HG02610 (cell line): Measurements from ENCODE around the gene PLPP1.
A peak's percentile ranks its signal among the peaks of the same experiment; 100 is the strongest.

Source experiments
- ATAC-seq: cut with Tn5 transposase; IDR thresholded peaks from one replicate; pipeline ENCODE4 v1.9.1; 2021; ENCODE audit warnings: mild to moderate bottlenecking, moderate library complexity; ENCODE audit not compliant: unreplicated experiment

Gene PLPP1

DNA sequence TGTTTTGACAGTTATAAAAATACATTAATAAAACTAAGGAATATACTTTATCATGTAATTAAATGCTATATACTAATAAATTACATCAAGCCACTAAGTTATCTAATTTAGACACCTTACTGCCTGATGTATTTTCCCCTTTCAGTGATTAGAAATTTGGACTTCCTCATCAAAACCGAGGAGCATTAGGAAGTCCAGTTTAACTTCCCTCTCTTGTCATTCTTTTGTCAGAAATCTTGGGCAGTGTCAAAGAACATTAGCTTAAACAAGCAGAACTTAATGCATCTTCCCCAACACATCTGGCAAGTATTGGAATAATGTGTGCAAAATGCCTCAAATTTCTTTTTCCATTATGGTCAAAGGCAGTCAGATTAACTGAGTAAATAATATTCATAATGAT, 81.6 kb downstream of the PLPP1 start:
- ATAC-seq: no peak

DNA sequence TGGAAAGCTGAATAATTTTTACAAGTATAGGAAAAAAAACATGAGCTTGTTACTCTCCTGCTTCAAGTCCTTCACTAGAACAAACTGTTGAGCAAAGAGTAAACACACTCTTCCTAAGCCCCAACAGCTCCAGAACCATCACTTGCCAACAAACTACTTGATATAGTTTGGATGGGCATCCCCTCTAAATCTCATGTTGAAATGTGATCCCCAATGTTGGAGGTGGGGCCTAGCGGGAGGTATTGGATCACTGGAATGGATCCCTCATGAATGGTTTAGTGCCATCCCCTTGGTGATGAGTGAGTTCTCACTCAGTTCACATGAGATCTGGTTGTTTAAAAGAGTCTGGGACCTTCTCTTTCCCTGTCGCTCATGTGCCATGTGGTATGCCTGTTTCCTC, 82.8 kb downstream of the PLPP1 start:
- ATAC-seq: no peak

DNA sequence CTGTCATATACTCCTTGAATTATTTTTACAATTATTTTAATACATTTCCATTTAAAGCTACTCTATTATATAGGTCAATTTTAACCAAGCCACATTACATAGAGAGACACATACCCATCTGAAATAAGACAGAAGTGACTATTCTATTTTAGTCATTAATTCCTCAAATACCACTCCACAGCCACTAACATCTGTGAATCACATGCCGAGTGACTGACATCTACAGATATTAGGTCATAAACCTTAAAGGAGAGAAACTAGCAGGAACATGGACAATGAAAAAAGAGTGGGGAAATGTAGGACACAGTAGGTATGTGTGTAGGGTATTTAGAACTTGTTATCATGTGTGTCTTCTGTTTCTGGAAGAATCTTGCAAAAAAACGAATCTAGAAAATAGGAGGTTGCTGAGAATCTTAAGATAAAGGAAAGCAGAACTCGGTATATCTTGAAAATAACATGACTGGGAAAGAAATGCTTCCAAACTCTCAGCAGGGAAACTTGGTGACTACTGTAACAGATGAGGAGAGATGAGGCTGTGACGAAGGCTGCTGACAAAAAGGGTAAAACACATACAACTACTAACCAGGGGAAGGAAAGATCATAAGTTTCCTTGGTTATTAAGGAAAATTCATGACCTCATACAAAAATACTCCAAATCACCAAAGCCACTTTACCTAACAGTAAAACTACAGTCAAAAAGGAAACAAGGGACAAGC, 84.6 kb downstream of the PLPP1 start:
- no peak for ATAC-seq

DNA sequence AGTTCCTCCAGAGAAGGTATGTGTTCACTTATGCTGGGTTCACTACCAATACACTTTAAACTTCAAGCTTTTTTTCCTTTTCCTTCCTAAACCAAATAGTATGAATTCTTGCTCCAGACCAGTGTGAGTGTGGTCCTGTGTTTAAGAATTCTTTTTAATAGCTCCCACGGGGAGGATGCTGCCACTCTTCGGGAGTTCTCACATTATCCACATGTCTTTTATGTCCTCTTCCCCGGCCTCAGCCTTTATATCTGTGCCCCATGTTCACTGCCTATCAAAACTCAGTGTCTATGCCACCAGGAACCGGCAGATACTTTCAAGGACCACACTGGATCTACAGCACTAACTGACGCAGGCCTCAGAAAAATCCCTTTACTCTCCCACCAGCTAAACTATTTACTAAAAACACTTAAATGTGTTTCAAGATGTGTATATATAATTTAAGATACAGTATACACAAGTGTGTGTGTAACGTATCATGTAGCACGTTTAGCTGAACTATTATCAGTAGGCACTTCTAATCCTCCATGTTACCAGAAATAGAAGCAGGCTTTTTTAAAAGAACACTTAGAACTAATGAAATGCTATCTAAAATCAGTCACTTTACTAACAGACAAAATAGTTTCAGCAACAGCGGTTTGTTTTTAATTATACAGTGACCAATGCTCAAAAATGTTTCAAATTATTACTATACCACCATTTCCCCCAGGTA, 88.0 kb downstream of the PLPP1 start:
- ATAC-seq: no peak

DNA sequence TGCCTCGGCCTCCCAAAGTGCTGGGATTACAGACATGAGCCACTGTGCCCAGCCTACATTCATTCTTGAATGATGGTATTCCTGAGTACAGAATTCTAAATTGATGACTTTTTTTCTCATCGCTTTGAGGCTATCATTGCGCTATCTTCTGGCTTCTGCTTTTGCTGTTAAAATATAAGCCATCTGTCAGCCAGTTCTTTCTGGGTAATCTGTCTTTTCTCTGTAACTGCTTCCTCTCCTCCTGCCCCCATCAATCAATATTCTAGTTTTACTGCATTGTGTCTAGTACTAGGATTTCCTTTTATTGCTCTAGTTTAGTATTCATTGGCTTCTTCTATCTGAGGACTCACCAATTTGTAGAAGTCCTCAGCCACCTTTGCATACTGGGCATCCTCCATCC, 89.0 kb downstream of the PLPP1 start:
- ATAC-seq: no peak

DNA sequence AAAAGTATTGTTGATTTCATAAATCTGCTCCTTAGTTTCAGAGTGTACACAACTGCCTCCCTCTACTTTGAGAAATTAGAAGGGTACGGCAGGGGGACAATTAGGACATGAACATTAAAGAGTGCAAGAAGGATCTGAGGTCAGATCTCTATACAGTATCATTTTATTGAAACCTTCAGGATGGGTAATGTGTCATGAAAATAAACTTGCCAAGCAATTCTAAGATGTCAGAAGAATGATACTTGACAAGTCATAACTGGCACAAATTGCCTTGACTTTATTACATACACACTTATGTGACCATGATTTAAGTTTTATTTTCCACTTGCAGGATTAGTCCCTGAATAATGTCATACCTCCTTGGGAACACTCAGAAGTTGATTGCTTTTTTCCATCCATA, 92.8 kb downstream of the PLPP1 start:
- ATAC-seq: no peak

DNA sequence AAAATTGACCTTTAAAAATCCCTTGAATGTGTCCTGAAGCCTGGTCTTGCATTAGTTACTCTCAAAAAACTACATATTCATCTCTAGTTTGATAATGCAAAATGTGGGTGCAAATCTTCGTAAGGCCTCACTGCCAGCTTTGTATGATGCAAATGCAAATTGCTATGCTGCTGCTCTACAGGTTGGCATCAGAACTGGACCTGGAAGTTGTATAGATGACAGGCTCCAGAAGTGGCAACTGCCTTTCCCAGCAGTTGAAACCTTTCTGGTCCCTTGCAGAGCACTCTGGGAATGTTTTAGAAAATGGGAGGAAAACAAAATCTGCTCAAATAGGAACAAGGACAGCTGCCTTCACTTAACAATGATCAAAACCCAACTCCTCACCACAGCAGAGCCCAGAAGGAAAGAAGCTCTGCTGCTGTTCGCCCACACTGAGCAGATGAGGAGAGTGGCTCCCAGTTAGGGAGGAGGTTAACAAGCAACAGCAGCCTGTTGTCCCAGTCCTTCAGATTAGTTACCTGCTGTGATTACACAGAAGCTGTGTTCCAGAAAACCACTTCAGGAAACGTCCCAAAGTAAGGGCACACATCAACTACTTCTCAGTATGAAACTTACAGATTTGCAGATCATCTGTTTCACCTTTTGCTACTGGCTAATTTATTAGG, 93.5 kb downstream of the PLPP1 start:
- no peak for ATAC-seq

DNA sequence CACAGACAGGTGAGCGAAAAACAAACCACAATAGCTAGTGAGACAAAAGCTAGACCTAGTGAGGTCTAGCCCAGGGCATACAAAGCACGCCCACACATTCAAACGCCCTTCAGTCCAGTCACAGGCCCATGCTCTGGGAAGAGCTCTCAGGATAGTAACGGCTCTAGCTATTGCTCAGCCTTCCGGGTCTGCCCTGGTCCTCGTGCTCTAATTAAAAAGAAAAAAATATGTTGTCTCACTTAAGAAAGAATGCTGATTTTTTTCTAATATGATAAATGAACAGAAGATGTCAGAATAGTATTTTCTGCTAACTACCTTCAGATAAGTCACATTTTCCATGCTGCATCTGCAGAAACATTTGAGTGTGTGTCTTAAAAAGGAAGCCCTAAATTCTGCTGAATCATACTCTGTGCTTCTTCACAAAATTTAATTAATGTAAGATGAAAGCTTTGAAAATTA, 94.5 kb downstream of the PLPP1 start:
- ATAC-seq: no peak

DNA sequence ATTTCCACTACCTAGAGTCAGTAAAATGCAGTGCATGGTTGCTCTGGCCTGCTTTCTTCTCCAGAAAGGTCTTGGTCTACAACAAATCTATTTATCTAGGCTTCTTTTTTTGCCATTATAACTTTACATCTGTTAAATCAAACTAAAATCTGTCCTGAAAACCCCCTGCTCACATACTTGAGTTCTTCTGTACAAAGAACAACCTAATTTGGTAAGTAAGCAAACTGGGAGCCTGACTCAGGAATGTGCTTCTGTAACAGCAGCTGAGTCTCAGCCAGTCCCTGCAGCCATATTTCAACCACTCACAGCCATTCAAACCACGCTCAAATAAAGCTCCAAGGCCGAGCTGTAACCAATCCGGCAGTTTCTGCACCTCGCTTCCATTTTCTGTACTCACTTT, 95.8 kb downstream of the PLPP1 start:
- ATAC-seq: no peak

DNA sequence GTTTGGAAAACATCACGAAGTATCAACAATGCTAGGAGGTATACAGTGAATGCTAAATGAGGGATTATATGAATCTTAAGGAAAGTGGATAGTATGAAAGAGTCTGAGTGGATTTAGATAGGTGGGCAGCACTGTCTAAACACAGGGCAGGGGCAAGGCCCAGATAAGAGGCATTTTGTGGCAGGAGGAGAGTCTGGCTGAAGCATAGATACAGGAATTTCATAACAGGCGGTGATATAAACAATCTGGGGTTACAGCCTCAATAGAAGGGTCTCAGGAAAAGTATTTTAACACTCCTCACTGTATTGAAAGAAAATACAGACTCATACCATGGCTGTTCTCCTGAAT, 96.9 kb downstream of the PLPP1 start:
- ATAC-seq: no peak

DNA sequence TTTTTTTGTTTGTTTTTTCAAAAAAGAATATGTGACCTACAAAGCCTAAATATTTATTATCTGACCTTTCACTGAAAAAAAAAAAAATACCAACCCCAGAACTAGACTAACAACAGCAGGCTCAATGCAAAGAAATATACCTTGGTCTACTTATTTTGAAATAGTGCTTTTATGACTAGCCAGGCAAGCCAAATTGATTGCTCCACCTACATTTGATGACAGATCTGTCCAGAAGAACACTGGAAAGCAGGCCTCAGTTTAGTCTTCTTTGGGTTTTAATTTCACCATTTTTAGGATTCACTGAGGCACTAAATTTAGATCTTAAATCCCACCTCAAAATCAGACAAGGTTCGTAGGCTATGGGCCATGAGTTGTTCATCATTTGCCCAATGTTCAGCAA, 97.3 kb downstream of the PLPP1 start:
- no peak for ATAC-seq

DNA sequence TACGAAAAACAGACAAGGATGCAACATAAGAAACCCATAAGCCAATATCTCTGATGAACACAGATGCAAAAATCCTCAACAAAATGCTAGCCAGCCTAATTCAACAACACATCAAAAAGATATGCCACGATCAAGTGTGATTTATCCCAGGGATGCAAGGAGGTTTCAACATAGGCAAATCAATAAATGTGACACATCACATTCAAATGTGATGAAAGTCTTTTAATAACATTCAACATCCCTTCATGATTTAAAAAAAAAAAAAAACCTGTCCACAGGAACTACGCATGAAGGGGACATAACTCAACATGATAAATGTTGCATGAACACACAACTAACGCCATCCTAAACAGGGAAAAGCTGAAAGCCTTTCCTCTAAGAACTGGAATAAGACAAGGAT, 102.2 kb downstream of the PLPP1 start:
- no peak for ATAC-seq

DNA sequence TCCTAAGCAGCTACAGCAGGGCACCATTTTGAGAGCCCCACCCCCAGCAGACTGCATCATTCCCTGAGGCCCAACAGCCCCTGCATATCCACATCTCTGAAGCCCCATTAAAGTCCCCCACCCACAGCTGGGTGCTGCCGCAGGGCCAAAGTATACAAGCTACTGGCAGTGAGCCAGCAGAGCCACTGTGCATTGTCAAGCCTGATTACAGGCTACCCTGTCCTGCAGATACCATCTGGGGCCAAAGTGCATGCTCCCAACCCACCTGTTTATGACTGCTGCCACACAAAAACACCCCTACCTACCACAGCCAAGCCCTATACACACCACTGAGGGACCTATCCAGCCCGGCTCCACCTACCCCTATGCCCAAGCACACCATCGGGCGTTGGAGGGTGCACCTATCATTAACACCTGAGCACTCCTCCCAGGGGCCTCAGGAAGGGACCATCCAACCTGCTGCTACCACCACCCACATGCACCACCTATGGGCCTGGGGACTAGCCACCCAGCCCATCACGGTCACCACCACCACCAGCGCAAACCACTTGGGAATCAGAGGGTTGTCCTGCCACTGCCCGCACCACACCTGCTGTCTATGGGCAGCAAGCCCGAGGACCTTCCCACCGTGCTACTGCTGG, 105.0 kb downstream of the PLPP1 start:
- ATAC-seq: no peak

DNA sequence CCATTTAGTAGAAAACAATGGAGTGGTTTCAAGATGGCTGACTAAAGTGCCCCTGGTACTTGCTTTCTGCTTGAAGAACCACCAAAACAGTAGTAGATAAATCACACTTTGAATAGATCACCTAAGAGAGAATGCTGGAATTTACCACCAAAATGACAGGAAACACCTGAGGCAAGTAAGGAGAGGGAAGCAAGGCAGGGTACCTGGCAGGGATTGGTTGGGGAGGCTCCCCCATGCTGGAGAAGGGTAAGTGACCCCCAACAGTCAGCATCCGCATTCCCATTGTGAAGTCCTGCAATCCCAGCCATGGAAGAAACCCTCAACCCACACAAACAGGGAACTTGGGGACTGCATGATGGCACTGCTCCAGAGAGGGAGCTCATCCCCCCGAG, 105.5 kb downstream of the PLPP1 start:
- no peak for ATAC-seq

DNA sequence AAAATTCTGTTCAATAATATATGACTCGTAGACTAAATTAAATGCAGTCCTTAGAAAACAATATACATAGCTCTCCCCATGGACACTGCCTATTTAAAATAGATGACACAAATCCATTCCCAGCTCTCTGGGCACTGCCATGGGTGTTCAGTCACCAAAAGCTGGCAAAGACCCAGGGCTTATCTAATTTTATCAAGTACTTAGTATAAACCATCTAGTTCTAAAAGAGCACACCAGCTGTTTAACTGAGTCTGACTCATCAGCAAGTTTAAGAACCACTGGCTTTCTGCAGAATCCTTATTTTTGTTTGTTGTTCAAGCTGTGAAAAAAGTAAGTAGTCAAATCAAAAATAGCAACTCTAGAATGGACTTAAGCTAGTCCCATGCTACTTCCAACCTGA, 107.6 kb downstream of the PLPP1 start:
- ATAC-seq: no peak

DNA sequence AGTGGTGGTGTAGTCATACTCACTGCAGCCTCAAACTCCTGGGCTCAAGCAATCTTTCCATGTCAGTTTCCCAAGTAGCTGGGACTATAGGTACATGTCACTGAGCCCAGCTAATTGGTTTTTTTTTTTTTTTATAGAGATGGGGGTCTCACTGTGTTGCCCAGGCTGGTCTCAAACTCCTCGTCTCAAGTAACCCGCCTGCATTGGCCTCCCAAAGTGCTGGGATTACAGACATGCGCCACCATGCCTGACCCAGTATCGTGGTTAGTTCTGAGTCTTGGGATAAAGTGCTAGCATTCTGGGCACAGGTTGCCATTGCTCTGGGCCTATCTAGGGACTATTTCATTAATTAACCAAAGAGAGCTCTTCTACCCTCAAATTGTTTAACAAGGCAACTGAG, 108.3 kb downstream of the PLPP1 start:
- no peak for ATAC-seq

DNA sequence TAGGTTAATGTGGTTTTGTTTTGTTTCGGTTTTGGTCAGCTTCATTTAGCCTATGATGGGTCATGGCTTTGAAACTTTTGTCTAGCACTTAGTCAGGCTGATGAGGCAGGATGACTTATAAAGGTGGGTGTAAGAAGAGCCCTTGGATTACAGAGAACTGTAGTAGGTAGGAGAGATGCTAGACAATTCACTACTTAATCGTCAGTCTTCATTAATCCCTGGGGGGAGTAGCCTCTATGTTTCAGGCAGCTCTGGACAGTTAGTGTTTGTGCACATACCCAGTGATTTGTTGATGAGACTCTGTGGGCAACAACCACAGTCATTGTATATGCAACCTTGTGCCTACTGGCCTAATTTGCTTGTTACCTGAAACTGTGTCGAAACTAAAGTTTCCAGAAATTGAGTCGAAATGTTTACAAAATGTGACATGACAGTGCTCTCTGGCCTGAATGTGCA, 113.7 kb downstream of the PLPP1 start:
- peak; percentile 97 for ATAC-seq

DNA sequence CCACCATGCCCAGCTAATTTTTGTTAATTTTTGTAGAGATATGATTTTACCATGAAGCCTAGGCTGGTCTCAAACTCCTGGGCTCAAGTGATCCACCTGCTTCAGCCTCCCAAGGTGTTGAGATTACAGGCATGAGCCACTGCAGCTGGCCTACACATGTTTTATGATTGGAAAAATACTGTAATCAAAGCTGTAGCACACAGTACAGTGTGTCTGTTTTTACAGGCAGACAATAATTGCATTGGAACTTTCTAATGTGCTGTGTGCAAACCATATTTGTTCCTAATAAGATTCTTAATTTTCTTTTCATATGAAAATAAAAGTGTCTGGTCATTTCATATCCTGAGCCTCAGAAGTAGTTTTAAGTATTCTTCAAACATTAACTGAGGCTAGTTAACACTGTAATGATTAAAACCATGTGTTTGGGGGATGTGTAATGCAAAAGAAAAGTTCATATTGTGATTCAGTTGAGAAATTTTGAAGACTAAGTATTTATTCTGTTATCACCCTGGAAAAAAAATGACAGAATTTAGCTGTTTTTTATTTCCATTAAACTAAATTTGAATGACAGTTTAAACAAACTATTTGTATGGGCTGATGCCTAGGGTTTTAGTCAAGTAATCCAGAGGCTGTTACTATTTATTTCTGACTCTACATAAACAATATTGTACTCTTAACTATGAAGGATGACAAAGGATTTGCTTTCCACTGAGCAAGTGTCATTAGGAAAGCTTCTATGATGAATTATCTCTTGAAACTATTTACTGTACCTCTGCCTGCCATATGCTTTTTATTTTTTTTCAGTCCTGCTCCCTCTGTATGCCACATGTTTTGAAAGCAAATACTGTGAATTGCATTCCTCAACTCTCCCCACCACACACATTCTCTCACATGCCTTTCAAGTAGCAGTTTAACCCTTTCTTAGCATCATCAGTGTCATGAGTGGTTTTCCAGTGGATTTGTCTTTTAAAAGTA, 115.5 kb downstream of the PLPP1 start:
- no peak for ATAC-seq

DNA sequence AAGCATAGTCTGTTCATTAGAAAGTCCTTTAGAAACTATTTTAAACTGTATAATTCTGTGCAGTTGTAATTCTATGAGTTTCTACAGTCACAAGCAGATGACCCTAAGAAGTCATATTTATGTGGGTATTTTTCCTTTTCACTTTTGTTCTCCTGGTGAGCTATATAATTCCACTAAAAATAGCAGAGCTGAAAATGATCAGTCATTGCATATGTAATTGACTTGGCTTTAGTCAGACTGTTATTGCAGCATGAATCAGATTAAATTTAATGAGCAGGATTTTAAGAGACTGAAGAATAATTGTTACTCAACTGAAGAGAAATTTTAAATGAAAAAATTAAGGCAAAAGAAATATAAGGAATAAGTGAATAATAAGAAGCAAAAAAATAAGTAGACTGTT, 118.5 kb downstream of the PLPP1 start:
- ATAC-seq: no peak

DNA sequence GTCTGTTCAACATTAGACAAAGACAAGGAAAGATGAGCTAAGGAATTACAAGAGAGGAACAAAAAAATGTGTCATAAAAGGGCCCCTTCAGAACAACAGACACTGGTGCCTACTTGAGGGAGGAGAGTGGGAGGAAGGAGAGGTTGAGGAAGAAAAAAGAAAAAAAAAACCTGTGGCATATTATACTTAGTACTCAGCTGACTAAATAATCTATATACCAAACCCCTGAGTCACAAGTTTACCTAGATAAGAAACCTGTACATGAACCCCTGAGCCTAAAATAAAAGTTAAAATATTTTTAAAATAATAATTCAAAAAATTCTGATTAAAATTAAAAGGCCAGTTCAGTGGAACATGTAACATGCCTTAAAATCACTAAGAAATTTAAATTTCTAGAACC, 119.7 kb downstream of the PLPP1 start:
- no peak for ATAC-seq

DNA sequence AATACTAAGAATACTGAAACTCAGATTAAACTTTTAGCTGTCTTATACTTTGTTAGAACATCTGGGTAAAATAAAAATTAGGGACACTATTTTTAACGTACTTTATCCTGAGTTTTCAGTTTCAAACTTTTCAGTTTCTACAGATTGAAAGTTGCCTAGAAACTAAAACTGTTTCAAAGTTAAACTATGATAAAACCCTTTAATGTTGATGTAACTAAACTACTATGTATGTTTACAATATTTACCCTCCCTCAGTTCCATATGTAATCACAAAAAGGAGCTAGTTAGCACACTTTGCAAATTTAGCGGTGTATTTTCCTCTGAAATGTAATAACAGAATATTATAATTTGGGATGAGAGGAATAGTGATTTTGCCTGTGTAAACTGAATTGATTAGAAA, 121.1 kb downstream of the PLPP1 start:
- no peak for ATAC-seq
